GM18909 (cell line): Measurements from ENCODE around the gene MAN1C1.
"Not testable (repeated sequence)": the region's sequence is repeated elsewhere in the genome, so short reads cannot be mapped to it uniquely, and the experiment has no call there.

Experiments
- ATAC-seq: cut with Tn5 transposase; IDR thresholded peaks from one replicate; pipeline ENCODE4 v1.9.1; 2021; ENCODE audit warnings: mild to moderate bottlenecking; ENCODE audit not compliant: unreplicated experiment, poor library complexity

Gene MAN1C1

DNA sequence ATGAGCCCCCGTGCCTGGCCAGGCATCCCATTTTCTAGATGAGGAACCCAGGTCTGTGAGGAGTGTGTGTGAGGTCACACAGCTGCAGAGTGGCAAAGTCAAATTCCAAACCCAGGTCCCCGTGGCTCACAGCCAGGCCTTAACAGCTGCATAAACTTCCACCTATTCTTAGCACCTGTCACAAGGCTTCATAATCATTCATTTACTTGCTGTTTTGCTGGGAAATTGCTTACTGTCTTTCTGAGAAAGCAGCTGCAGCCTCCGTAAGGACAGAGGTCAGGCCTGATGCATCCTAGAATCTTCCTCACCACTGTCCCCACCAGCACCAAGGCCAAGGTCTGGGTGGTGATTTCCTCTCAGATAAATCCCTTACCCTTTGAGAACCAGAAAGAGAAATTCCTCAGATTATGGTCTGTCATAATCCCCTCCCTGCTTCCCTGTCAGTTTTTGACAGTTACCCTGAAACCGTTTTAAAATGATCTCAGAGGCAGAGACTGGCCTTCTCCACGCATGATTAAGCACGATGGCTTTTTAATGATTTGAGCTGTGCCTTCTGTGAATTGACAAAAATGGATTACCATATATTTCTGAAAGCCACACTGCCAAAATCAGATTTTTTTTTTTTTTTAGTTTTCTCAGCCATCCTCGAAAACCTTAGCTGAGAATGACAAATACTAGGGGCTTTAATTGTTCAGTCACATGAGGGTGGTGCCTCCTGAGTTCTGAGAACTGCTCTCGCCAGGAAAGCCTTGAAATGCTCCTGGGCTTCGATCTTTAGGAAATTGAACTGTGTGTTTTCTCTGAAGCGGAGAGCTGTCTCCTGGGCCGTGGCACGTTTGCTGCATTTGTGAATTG lies 113.4 kb downstream of the MAN1C1 start:
- ATAC-seq, result no peak

DNA sequence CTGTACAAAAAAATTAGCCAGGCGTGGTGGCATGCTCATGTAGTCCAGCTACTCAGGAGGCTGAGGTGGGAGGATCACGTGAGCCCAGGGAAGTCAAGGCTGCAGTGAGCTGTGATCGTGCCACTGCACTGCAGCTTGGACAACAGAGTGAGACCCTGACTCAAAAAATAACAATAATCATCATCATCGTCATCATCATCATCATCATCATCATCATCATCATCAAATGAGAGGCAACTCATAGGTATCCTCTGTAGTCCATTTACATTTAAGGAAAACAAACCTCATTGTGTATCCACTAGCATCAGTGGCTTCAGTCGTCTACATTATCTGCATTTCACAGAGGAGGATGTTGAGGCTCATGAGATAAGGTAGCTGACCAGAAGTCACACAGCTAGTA lies 114.6 kb downstream of the MAN1C1 start:
- ATAC-seq, result no peak

DNA sequence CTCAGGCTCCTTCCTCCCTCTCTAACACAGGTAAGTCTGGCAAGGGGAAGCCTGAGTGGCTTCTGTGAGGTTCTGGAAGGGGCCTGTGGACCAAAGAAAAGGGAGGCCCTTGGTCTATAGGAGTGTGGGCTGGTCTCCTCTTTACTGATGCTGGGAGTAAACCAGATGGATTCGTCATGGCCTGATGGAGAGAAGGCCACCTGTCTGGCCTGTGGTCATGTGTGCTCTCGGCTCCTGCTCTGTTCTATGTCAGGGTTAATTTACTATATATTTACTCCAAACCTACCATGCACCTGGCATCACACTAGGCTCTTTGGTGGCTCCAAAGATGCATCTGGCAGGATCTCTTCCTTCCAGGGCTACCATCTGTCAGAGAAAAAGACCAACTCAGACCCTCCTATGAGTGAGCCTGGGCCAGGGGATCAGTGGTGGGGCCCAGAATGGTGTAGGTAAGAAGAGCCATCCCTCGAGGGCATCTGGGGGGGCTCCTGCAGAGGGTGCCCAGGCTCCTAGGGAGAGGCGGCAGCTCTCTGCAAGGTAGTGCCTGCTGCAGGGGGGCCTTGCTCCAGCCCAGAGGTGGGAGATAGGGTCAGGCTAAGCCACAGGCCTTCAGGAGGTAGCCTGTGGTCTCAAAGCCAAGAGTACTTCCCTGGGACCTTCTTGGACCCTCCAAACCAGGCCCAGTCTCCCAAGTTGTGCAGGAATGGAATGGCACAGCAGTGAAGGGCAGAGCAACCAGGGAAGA lies 115.2 kb downstream of the MAN1C1 start:
- no peak for ATAC-seq

DNA sequence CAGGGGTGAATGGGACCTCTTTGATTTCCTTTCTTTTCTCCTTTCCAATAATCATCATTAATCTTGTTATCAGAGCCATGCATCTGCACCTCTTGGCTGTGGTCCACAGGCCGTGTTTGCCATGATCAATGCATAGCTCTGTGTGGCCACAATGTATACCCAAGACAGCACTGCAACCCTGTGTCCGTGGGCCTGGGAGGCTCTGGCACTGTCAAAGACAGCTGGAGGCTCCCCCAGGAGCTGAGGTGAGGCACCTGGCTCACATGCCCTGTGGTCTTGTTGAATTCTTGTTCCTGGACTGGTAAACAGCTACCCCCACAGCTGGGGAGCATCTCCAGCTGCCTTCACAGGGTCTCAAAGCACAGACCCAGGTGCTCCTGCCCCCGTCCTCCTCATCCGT lies 116.2 kb downstream of the MAN1C1 start:
- ATAC-seq, result no peak

DNA sequence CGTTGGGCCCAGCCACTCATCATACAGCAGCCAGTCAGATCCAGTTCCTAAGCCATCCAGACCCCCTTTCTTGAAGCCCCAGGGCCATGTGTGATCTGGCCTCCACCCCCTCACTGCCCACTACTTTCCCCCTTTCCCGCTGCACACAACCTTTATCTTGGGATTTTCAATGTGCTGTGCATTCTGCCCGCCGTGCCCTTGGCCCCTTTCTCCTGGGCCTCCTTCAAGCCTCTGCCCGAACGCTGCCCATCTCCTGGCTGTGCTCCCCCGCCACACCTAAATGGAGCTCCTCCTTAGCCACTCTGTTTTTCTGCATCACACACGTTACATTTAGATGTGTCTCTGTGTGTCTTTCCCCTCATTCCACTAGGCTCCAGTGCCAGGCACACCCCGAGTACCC lies 116.7 kb downstream of the MAN1C1 start:
- no peak for ATAC-seq

DNA sequence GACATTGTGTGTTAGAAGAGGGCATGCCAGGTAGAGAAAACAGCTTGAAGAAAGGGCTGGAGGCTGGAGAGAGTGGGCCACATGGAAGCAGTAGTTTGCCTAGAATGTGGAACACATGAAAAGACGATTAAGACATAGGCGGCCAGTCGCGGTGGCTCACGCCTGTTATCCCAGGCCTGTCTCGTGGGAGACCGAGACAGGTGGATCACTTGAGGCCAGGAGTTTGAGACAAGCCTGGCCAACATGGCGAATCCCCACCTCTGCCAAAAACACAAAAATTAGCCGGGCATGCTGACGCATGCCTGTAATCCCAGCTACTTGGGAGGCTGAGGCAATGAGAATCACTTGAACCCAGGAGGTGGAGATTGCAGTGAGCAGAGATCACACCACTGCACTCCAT lies 118.4 kb downstream of the MAN1C1 start:
- ATAC-seq, result not testable (repeated sequence)

DNA sequence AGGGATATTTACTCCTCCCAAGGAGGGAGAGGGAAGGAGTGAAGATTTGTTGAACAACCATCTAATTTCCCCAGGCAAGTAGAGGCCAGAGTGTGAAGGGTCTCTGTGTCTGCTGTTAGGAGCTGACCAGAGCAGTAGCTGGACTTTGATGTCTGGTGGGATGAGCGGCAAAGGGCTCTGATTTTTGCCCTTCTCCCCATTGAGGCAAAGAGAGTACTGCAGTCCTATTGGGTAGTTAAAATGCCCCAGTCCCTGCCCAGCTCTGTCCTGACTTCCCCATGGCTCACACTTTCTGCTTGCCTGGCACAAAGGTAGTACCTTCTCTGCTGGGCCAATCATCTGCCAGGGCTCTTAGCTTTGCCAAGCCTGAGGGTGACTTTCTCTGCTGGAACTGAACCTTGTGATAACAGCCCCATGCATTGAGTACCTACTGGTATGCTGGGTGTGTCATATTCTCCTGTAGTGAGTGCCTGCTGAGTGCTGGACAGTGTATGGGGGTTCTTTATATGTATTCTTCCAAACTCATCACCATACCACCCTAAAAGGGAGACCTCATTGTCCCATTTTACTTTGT lies 119.5 kb downstream of the MAN1C1 start:
- no peak for ATAC-seq

DNA sequence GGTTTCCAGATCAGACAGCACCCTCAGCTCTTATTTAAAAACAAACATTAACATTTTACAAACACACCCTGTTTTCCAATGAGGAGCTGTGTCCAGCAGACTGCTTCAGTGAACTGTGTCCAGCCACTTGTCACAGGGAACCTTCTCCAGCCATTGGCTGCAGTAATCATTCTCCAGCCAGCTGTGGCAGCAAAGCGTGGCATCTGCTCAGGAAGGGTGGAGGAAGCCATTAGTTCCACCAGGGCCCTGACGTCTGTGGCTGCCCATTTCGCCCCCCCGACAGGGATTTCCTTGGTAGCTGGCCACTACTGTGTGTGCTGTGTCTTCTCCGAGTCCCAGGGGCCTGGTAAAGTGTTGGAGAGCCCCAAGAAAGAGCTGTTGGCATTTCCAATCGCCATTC lies 120.5 kb downstream of the MAN1C1 start:
- no peak for ATAC-seq

DNA sequence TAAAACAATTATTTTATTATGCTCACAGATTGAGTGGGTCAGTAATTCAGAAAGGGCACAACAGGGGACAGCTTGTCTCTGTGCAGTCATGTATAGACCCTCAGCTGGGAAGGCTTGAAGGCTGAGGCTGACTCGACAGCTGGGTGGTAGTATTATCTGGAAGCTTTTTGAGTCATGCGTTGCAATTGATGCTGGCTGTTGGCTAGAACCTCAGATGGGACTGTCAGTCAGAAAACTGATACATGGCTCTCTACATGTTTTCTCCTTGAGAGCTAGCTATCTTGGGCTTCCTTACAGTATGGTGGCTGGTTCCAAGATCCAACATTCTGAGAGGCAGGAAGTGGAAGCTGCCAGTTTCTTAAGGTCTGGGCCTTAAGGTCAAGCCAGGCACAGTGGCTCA lies 121.9 kb downstream of the MAN1C1 start:
- ATAC-seq, result no peak

DNA sequence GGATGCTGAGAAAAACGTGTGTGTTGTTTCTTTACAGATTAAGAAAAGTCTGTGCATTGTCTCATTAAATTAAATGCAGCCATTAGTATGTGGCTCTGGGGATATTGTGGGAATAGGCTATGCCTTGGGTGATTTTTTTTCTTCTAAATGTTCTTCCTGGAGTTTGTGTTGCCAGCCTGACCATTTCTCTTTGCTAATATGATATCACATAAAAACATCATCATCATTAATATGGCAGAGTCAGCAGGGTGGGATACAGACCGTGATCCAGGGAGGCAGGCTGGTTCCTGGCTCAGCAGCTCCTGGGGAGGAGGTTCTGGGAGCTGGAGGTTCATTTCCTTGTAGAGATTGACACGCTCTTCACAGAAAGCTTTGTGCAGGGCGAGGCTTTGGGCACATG lies 122.8 kb downstream of the MAN1C1 start:
- ATAC-seq, result no peak

DNA sequence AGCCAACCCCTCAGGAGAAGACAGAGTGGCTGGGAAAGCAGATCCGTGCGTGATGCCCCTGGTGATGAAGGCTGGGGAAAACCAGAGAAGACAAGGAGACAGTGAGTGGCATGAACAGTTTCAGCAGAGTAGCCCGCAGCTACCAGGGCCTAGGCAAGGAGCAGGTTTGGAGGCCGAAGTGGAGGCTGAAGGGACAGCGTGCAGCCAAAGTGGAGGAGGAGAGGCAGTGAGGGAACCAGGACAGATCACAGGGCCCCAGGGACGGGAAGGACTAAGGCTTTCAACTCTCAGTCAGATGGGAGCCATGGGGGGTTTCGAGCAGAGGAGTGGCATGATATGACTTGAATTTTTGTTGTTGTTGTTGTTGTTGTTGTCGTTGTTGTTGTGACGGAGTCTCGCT lies 123.5 kb downstream of the MAN1C1 start:
- ATAC-seq, result no peak

DNA sequence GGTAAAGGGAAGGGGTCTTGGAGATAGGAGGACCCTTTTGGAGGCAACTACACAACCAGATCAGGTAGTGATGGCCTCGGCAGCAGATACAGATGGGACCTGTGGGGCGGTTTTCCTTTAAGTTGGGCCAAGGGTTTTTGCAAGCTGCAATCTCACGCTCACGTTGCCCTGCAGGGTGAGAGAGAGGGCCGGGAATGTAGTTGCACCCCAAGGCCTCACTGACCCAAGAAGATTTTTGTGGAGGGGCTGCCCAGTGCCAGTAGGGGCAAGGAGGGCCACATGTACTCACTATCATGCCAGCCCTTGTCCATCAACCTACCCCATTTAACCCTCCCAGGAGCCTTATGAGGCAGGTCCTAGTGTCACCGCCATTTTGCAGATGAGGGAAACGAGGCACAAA lies 125.7 kb downstream of the MAN1C1 start:
- no peak for ATAC-seq

DNA sequence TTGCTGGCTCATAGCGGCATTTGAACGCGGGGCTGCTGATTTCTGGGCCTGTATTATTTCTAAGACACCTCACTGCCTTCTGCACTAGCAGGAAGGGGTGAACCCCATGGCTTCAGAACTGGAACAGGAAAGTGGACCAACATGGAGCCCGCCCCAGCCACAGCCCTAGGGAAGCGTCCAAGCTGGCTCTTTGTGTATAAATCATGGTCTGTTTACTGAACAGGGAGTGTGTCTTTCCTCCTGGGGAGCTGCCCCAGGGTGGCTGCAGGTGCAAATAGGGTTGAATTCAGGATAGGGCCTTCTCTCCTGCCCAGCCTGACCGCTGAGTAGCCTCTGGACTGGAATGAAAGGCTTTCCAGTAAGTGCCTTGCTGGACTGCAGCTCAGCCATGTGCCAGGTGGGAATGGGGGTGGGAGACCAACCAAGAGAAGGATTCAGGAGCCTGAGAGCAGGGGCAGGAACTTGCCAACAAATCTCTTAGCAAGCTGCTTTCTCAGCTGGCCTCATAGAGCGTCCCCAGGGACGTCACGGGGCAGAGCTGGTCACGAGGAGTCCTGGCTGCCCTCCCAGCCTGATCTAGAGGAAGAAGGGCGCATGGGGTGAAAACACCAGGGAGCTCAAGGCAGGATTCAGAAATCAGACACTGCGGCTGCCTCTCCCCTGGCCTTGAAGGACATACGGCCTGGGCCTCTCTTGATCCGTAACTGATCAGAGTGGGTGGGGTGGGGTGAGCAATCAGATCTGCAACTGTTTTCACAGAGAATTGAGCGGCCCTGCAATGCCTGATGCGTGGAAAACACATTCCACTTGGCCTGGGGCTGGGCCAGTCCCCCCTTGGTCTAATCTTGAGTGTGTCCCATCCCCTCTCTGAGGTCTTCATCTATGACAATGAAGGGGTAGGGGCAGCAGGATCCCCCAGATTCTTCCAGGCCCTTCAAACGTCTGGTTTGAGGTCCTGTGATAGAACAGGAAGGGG lies 126.9 kb downstream of the MAN1C1 start:
- ATAC-seq, result no peak

DNA sequence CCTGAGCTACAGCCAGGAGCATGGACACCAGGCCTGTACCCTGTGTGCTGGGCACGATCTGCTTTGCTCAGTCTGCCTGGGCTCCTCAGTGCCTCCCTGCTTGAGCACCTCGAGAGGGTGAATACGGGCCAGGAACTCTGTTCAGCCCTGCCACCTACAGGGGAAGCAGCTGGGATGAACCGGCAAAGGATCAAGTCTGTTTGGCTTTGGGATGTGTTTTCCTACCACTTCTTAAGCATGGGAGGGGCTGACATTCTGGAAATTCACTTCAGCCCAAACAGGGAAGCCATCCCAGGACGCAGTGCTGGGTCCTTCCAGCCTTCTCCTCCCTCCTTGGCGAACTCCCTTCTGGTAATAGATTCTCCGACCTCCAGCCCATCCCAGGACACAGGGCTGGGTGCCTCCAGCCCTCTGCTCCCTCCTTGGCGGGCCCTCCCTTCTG lies 127.6 kb downstream of the MAN1C1 start:
- no peak for ATAC-seq

DNA sequence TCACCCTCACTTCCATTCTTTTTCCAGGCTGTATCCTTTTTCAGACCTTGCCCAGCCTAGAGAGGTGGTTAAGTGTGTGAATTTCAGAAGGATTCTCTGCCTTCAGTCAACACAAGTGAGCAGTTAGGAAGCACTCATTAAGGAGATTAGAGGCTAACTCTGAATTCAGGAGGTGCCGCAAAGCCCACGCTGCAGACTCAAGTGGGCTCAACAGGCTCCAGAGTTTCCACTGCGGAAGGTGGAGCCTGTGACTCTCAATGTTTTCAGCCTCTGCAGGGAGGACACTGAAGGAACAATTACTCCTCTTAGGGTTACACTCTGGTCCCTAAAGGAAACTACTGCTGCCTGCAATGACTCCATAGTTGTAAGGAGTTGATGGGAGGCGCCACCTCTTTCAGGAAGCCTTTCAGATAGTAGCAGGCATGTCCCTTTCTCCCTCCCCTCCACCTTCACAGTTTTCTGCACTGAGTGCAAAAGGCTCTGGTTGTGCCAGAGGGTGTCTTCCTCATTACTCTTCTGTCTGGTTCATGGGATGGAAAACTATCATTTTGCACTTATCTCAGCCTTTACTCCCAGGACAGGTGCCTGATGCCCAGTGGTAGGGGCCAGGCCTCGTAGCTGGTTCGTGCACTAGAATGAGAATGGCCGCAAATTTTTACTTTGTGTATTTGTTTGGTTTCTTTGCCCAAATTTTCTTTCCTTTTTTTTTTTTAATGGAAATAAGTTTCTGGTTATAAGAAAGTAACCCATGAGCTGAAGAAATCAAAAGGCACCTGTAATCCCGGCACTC lies 128.2 kb downstream of the MAN1C1 start:
- ATAC-seq, result no peak

DNA sequence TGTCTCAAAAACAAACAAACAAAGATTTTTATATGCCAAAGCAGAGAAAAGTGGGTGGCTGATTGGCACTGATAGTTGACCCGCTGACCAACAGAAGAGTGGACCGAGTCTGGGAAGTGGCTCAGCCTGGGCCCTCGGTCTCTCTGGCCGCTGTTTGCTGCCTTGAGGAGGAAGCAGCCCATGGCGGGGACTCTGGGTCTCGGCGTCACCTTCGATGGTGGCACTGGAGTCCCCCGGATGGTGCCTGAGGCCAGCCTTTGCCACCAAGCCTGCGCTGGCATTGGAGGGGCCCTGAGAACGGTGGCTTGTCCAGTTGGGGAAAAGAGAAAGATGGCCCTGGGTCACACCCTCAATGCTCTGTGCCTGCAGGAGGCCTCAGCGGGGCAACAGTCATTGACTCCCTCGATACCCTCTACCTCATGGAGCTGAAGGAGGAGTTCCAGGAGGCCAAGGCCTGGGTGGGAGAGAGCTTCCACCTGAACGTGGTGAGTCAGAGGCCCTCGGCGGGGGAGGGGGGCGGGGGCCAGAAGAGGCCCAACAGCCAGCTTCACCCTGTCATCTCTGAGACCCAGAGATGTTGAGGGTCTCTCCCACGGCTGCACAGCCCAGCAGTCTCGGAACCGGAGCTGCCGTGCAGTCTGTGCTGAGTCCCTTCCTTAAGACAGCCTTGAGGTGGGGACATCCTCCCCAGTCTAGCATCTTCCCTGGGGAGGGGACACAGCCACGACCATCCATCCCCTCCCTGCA lies 129.9 kb downstream of the MAN1C1 start:
- no peak for ATAC-seq

DNA sequence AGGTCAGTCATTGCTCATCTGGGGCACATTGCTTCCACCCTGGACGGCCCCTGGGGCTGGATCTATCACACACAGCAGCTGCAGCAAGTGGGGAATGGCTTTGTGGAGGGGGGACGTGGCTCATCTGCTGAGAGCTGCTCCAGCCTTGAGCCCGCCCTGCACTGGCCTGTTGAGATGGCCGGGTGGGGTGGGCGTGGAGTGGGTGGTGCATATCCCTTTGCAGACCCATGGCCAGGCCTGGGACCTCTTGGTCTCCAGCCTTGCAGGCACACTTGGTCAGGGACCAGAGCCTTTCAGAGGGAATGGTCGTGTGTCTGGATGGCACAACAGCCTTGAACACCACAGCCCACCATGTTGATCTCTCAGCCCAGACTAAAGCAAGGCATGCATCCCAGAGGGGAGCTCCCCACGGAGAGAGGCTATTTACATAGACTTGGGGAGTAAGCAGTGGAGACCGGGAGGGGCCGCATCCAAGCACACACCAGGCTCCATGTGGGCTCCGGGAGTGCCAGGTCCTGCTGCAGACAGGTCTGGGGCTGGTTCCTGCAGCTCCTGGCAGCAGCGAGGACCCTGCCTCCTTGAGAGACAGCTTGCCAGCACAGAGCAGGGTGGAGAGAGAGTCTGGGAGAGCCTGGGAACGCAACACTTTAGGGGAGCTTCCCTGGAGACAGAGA lies 130.6 kb downstream of the MAN1C1 start:
- no peak for ATAC-seq

DNA sequence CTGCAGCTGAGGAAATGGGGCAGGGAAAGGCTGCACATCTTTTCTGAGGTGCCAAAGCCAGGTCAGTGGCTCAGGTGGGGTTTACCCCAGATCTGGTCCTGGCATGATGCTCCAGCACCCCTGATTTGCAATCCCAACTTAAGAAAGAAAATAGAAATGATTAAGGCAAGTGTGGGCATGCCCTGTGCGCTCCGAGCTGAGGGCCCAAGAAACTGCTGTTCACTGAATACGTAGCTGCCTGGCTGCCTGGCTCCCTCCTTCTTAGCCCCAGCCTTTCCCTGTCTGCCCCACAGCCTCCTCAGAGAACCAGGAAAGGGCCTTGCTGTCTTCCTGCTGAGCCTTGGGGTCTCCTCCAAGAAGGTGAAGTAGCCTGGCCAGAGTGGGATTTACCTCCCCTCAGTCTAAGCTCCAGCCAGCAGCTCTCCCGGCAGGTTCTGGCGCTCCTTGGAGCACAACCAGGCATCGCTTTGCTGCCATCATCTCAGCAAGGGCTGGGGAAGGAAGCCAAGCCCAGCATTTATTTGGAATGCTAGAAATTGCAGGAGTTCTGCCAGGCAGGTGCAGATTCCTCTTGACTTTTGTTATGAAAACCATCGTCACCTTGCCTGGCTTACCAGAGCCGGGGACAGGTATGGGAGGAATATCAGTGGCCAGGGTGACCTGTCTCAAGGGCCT lies 132.1 kb downstream of the MAN1C1 start:
- no peak for ATAC-seq
